B cell (primary cell): Measurements from ENCODE around the gene NR3C2. TPM values are rescaled to one million over a fixed set of nuclear protein-coding genes. Genes with fewer than 3 reads are reported as not detected.

Experiments used
- ATAC-seq: fragments of 200-7000 bp; cut with Tn5 transposase; one replicate; pipeline ENCODE4 v1.10.0; 2021; ENCODE audit warnings: low read depth, mild to moderate bottlenecking, moderate number of reproducible peaks, moderate library complexity
- CTCF ChIA-PET: fragments of 350-600 bp; sonication (Branson Sonifier 250); formaldehyde crosslinking; loops from one replicate; lab custom pipeline; 2021; ENCODE audit warnings: antibody characterized with exemption, inconsistent platforms; lab: Charles Lee
- POLR2A ChIA-PET: fragments of 350-600 bp; sonication (Branson Sonifier 250); formaldehyde crosslinking; loops from one replicate; lab custom pipeline; 2021; ENCODE audit warnings: antibody characterized with exemption; lab: Charles Lee
- DNase-seq: peaks from one replicate; pipeline ENCODE4 v3.0.0; 2013
- H2AFZ ChIP-seq: 2 replicates; pipeline ENCODE4 v1.6.1; 2012; ENCODE audit warnings: mild to moderate bottlenecking, low read depth, low read length; ENCODE audit not compliant: insufficient read depth, poor library complexity, severe bottlenecking
- H3K27ac ChIP-seq, 2 donors: 1 replicate in 1 of 2; 2 replicates in 1 of 2; pipeline ENCODE4 v1.5.1; 2012 to 2013; ENCODE audit warnings: low read length in 2 of 2, mild to moderate bottlenecking in 2 of 2, moderate library complexity in 1 of 2
- H3K27me3 ChIP-seq, 4 experiments: fragments of 200-600 bp in 1 of 4; sonication (generic) in 1 of 4; replicated peaks in 1 of 4; 1 replicate in 2 of 4; 2 replicates in 2 of 4; pipeline versions ENCODE4 v1.6.1 to v1.7.0; 2013 to 2016; ENCODE audit warnings: low read length in 3 of 4, mild to moderate bottlenecking in 2 of 4, mixed read lengths in 1 of 4, moderate library complexity in 1 of 4; ENCODE audit not compliant: insufficient read depth in 4 of 4, control insufficient read depth in 3 of 4; ENCODE audit errors: control extremely low read depth in 1 of 4
- H3K36me3 ChIP-seq, 2 experiments: replicated peaks in 1 of 2; 1 replicate in 1 of 2; 2 replicates in 1 of 2; pipeline versions ENCODE4 v1.6.1 to v1.7.1; 2013; ENCODE audit warnings: low read length in 1 of 2; ENCODE audit not compliant: insufficient read depth in 2 of 2, control insufficient read depth in 1 of 2; ENCODE audit errors: control extremely low read depth in 1 of 2, extremely low read depth in 1 of 2
- H3K4me1 ChIP-seq, 2 donors: fragments of 200-600 bp in 1 of 2; sonication (generic) in 1 of 2; 1 replicate in 1 of 2; 2 replicates in 1 of 2; pipeline versions ENCODE4 v1.5.1 to v1.6.1; 2013 to 2017; ENCODE audit warnings: low read length in 2 of 2; ENCODE audit not compliant: control insufficient read depth in 2 of 2, insufficient read depth in 2 of 2
- H3K4me2 ChIP-seq: replicated peaks from 2 replicates; pipeline ENCODE3; 2012; ENCODE audit warnings: mild to moderate bottlenecking, low read depth, low read length; ENCODE audit not compliant: poor library complexity, severe bottlenecking
- H3K4me3 ChIP-seq, 5 experiments: fragments of 200-600 bp in 1 of 5; sonication (generic) in 1 of 5; 1 replicate in 3 of 5; 2 replicates in 2 of 5; pipeline versions ENCODE4 v1.5.1 to v1.7.0; 2011 to 2016; ENCODE audit warnings: low read length in 4 of 5, mild to moderate bottlenecking in 4 of 5, low read depth in 2 of 5, control low read depth in 1 of 5, moderate library complexity in 1 of 5; ENCODE audit not compliant: insufficient read depth in 1 of 5; ENCODE audit errors: control extremely low read depth in 1 of 5, extremely low read depth in 1 of 5
- H3K79me2 ChIP-seq: fragments of 200-600 bp; sonication (generic); one replicate; pipeline ENCODE4 v1.6.0; 2016; ENCODE audit warnings: low read length; ENCODE audit not compliant: control insufficient read depth, insufficient read depth
- H3K9ac ChIP-seq: fragments of 200-600 bp; sonication (generic); 2 replicates; pipeline ENCODE4 v1.6.1; 2017; ENCODE audit warnings: mild to moderate bottlenecking, low read length, moderate library complexity
- H3K9me3 ChIP-seq, 3 donors: one replicate each; pipeline versions ENCODE4 v1.6.1 to v1.7.1; 2013; ENCODE audit warnings: low read length in 2 of 3; ENCODE audit not compliant: control insufficient read depth in 2 of 3, insufficient read depth in 1 of 3; ENCODE audit errors: control extremely low read depth in 1 of 3
- H4K20me1 ChIP-seq: 2 replicates; pipeline ENCODE4 v1.6.0; 2012; ENCODE audit warnings: mild to moderate bottlenecking, low read length; ENCODE audit not compliant: insufficient read depth, control insufficient read depth, poor library complexity, severe bottlenecking
- H3K27ac Mint-ChIP-seq: one replicate; pipeline ENCODE4 v1.8.0; 2021; ENCODE audit warnings: mixed read lengths
- H3K27me3 Mint-ChIP-seq: one replicate; pipeline ENCODE4 v1.8.0; 2021; ENCODE audit warnings: mixed read lengths
- H3K4me1 Mint-ChIP-seq: one replicate; pipeline ENCODE4 v1.8.0; 2021; ENCODE audit warnings: mixed read lengths
- H3K4me3 Mint-ChIP-seq: one replicate; pipeline ENCODE4 v1.8.0; 2021; ENCODE audit warnings: mixed read lengths
- H3K9me3 Mint-ChIP-seq: one replicate; pipeline ENCODE4 v1.8.0; 2022; ENCODE audit warnings: mixed read lengths; ENCODE audit not compliant: insufficient read depth
- EZH2 ChIP-seq: IDR thresholded peaks from 2 replicates; pipeline ENCODE4 v1.6.1; 2012; ENCODE audit warnings: borderline replicate concordance, low read depth, mild to moderate bottlenecking, moderate library complexity, low read length; ENCODE audit not compliant: insufficient read depth, poor library complexity, severe bottlenecking
- WGBS: methylation state at CpG from one replicate; pipeline ENCODE4 v1.1.5; 2013; ENCODE audit warnings: missing lambda C conversion rate; ENCODE audit not compliant: insufficient coverage; 5-methylcytosine and 5-hydroxymethylcytosine counted together
- intact Hi-C: fragments of 100-400 bp; cut with micrococcal nuclease; formaldehyde crosslinking; loops from one replicate; pipeline ENCODE4 v1.10.0; 2022
- polyA plus RNA-seq: library from polyadenylated mRNA; depleted of rRNA; stranded (reverse); fragments of >200 nt; gene quantifications from 2 replicates; pipeline ENCODE4 v1.2.3, GENCODE V29; 2012
- total RNA-seq, 2 donors: library from RNA; stranded (reverse); fragments of 120-200 nt in 1 of 2; gene quantifications; 1 replicate in 1 of 2; 2 replicates in 1 of 2; pipeline versions ENCODE4 v1.2.3 to v1.2.4, GENCODE V29; 2013 to 2022
- TF ChIP-seq, protein P1 (sequence below): fragments of 200-600 bp; IDR thresholded peaks from one replicate; pipeline ENCODE4 v1.8.0; 2022; ENCODE audit warnings: antibody characterized with exemption, mild to moderate bottlenecking

NR3C2 gene
- total and polyA plus RNA-seq, 2 donors (not counting 1 experiment from before 2014, with no cell fraction given): 6.7 to 19.3 TPM

DNA sequence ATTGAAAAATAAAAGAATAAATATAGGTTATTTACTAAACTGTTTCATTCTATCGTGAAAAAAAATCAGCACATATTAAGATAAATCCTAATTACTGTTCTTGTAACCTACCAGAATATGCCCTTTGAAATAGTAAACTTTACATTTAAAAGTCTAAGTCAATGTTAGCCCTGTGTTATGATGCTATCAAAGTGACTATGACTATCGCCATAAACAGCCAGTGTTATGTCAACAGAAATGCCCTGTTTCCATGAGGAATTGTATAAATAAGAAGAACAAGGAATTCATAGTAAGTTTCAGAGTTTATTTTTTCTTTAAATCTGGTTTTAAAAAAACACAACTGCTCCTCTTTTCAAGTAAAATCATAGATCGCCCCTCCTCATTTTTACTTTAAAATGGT is 11.4 kb downstream of the NR3C2 start:
- POLR2A ChIA-PET: no interaction called here
- H3K27me3 Mint-ChIP-seq: peaks cover 3% of the 10 kb centered on the region
- H3K36me3 ChIP-seq: no peaks in the 10 kb centered on the region
- no peak overlapping the region for H3K27ac ChIP-seq
- no peak overlapping the region for H3K27ac Mint-ChIP-seq
- H3K4me1 Mint-ChIP-seq: peaks cover 39% of the 10 kb centered on the region
- no peaks in the 10 kb centered on the region for H3K27me3 ChIP-seq
- peaks cover 0 to 6% of the 10 kb centered on the region in 2 donors for H3K4me1 ChIP-seq
- H3K4me3 Mint-ChIP-seq: no peak overlapping the region
- CTCF ChIA-PET: no interaction called here
- TF ChIP-seq EZH2: no peak
- TF ChIP-seq, protein P1, sequence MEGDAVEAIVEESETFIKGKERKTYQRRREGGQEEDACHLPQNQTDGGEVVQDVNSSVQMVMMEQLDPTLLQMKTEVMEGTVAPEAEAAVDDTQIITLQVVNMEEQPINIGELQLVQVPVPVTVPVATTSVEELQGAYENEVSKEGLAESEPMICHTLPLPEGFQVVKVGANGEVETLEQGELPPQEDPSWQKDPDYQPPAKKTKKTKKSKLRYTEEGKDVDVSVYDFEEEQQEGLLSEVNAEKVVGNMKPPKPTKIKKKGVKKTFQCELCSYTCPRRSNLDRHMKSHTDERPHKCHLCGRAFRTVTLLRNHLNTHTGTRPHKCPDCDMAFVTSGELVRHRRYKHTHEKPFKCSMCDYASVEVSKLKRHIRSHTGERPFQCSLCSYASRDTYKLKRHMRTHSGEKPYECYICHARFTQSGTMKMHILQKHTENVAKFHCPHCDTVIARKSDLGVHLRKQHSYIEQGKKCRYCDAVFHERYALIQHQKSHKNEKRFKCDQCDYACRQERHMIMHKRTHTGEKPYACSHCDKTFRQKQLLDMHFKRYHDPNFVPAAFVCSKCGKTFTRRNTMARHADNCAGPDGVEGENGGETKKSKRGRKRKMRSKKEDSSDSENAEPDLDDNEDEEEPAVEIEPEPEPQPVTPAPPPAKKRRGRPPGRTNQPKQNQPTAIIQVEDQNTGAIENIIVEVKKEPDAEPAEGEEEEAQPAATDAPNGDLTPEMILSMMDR: no peak
- H3K4me2 ChIP-seq: no peak overlapping the region
- H4K20me1 ChIP-seq: no peaks in the 10 kb centered on the region
- no peaks in the 10 kb centered on the region for H3K9me3 Mint-ChIP-seq
- no peak overlapping the region for H3K4me3 ChIP-seq
- no peaks in the 10 kb centered on the region for H3K9me3 ChIP-seq
- DNase-seq: no peak
- no CpG with 5 or more reads among the region's 3 CpGs for WGBS
- H2AFZ ChIP-seq: no peak overlapping the region
- intact Hi-C loops: no loop called here
- peaks cover 43% of the 10 kb centered on the region for H3K79me2 ChIP-seq
- no peak overlapping the region for H3K9ac ChIP-seq
- ATAC-seq: no peak

DNA sequence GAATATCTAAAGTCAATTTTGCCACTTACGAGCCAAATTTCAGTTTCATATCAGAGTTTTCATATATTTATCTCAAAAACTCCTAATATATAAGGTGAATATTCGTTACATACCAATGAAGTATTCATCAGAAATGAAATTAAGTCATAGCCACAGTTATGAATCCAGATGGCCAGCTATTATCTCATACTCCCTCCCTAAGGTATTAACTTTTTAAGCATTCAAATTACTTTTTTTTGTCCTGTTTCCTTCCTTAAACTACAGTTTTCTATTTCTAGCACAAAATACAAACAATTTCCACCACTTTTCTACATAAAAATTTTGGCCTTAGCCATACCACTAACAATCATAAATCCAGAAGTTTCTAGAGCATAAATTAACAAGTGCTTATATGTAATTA is 13.0 kb downstream of the NR3C2 start:
- WGBS: no CpG with 5 or more reads among the region's 2 CpGs
- H3K27ac ChIP-seq: no peak overlapping the region
- Mint-ChIP-seq H3K27ac (no peak overlapping the region), H3K4me1 (peaks cover 36% of the 10 kb centered on the region), H3K27me3 (no peaks in the 10 kb centered on the region), H3K9me3 (no peaks in the 10 kb centered on the region), H3K4me3 (no peak overlapping the region)
- no peak overlapping the region for H3K9ac ChIP-seq
- H3K4me2 ChIP-seq: no peak overlapping the region
- peaks cover 1% of the 10 kb centered on the region for H4K20me1 ChIP-seq
- TF ChIP-seq, protein P1: no peak
- no peak for TF ChIP-seq EZH2
- POLR2A ChIA-PET: no interaction called here
- H3K36me3 ChIP-seq: no peaks in the 10 kb centered on the region
- peaks cover 38% of the 10 kb centered on the region for H3K79me2 ChIP-seq
- H2AFZ ChIP-seq: no peak overlapping the region
- intact Hi-C loops: no loop called here
- no peak overlapping the region for H3K4me3 ChIP-seq
- H3K4me1 ChIP-seq: peaks cover 0 to 6% of the 10 kb centered on the region in 2 donors
- no peak for ATAC-seq
- CTCF ChIA-PET: no interaction called here
- H3K9me3 ChIP-seq: no peaks in the 10 kb centered on the region
- DNase-seq: no peak
- no peaks in the 10 kb centered on the region for H3K27me3 ChIP-seq
